Measurements from ENCODE around the gene ZFYVE21. TPM values are rescaled to one million over a fixed set of nuclear protein-coding genes. Genes with fewer than 3 reads are reported as not detected.

ZFYVE21 gene
- total and polyA plus RNA-seq, 2 donors (not counting 1 experiment from before 2014, with no cell fraction given), result 84.9 to 94.5 TPM

DNA sequence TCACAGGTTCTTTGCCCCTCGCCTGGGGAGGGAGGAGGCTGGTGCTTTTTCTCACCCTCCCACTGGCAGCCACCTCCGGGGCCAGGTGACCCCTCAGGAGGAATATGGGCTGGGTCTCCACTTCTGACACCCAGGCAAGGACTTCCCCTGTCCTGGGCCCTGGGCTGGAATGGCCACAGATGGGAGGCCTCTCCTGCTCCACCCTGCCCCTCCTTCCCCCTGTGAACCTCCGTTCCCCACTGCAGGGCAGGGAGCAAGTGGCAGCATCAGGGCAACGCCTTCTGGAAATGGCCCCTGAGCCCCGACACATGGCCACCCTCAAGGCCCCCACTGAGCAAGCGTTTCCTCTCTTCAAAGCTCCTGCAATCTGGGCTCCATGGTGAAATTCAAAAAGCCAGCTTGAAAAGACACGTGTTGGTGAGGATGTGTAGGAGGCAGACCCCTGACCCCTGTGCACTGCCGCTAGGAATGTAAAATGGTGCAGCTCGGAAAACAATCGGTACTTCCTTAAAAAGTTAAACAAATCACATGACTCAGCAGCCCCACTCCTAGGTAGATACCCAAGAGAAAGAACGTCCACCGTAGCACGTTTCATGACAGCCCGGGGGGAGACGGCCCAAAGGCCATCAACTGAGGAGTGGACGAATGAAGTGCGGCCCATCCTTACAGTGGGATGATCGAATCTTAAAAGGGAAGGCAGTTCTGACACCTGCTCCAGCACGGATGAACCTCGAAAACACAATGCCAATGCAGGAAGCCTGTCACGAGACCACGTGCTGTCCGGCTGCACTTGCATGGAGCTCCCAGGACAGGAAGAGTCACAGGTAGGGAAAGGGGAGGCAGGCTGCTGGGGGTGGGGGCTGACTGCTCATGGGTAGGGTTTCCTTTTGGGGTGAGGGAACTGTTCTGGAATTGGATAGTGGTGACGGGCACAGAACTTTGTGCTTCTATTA lies 11.9 kb upstream of the ZFYVE21 start:
- peaks cover 7% of the 10 kb centered on the region for H3K79me2 ChIP-seq (ENCODE audit: control insufficient read depth, insufficient read depth, low read length)
- H3K27me3 ChIP-seq (ENCODE audit: control insufficient read depth, insufficient read depth, low read length), result no peaks in the 10 kb centered on the region
- no peak overlapping the region for H3K4me2 ChIP-seq (ENCODE audit: extremely low read depth, insufficient read depth, low read length)
- H3K4me1 ChIP-seq (ENCODE audit: control insufficient read depth, extremely low read depth, insufficient read depth, low read length), result no peaks in the 10 kb centered on the region
- no peak overlapping the region for H3K4me3 ChIP-seq (replicated peaks in 1 of 4; ENCODE audit: control extremely low read depth in 1 of 4, insufficient read depth in 1 of 4, low read depth in 3 of 4, low read length in 4 of 4)
- H4K20me1 ChIP-seq (ENCODE audit: control insufficient read depth, extremely low read depth, insufficient read depth, low read length), result no peaks in the 10 kb centered on the region
- TF ChIP-seq EZH2 (IDR thresholded peaks at IDR 0.05; ENCODE audit: low read length, missing control alignments), result no peak
- TF ChIP-seq, protein P1, sequence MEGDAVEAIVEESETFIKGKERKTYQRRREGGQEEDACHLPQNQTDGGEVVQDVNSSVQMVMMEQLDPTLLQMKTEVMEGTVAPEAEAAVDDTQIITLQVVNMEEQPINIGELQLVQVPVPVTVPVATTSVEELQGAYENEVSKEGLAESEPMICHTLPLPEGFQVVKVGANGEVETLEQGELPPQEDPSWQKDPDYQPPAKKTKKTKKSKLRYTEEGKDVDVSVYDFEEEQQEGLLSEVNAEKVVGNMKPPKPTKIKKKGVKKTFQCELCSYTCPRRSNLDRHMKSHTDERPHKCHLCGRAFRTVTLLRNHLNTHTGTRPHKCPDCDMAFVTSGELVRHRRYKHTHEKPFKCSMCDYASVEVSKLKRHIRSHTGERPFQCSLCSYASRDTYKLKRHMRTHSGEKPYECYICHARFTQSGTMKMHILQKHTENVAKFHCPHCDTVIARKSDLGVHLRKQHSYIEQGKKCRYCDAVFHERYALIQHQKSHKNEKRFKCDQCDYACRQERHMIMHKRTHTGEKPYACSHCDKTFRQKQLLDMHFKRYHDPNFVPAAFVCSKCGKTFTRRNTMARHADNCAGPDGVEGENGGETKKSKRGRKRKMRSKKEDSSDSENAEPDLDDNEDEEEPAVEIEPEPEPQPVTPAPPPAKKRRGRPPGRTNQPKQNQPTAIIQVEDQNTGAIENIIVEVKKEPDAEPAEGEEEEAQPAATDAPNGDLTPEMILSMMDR (conservative IDR thresholded peaks at IDR 0.05 in 1 of 2, IDR thresholded peaks at IDR 0.05 in 1 of 2; ENCODE audit: low read depth in 1 of 2, low read length in 2 of 2), result no peak
- no peak overlapping the region for H2AFZ ChIP-seq (ENCODE audit: low read length)
- no peak overlapping the region for H3K27ac ChIP-seq (ENCODE audit: insufficient read depth, low read length)
- DNase-seq (ENCODE audit: low read depth in 2 of 2), result no peak
- peaks cover 60% of the 10 kb centered on the region for H3K36me3 ChIP-seq (ENCODE audit: control insufficient read depth, insufficient read depth, low read length)
- no peak overlapping the region for H3K9ac ChIP-seq (ENCODE audit: insufficient read depth, low read length)
- H3K9me3 ChIP-seq (ENCODE audit: control insufficient read depth, insufficient read depth, low read depth, low read length), result no peaks in the 10 kb centered on the region

DNA sequence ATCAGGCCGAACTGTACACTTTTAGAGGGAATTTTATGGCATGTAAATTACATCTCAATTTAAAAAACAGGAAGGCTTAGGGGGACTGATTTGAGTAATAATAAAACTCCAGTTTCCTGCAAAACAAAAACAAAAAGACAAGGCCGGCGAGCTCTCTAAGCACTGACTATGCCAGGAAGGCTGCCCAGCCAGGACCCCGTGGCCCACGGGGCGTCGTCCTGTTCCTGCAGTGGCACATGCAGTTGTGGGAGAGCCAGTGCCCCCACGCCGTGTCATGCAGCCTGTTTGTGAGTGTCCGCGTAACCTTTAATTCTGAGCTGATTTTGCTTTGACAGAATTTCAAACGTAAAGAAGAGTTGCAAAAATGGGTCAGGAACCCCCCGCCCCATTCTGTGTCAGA lies 10.9 kb upstream of the ZFYVE21 start:
- Histone ChIP-seq H3K4me3 (replicated peaks in 1 of 4; ENCODE audit: control extremely low read depth in 1 of 4, insufficient read depth in 1 of 4, low read depth in 3 of 4, low read length in 4 of 4) (no peak overlapping the region), H4K20me1 (ENCODE audit: control insufficient read depth, extremely low read depth, insufficient read depth, low read length) (no peaks in the 10 kb centered on the region), H3K27me3 (ENCODE audit: control insufficient read depth, insufficient read depth, low read length) (no peaks in the 10 kb centered on the region), H3K9ac (ENCODE audit: insufficient read depth, low read length) (no peak overlapping the region), H3K4me2 (ENCODE audit: extremely low read depth, insufficient read depth, low read length) (no peak overlapping the region), H2AFZ (ENCODE audit: low read length) (no peak overlapping the region), H3K79me2 (ENCODE audit: control insufficient read depth, insufficient read depth, low read length) (peaks cover 4% of the 10 kb centered on the region), H3K36me3 (ENCODE audit: control insufficient read depth, insufficient read depth, low read length) (peaks cover 54% of the 10 kb centered on the region), H3K9me3 (ENCODE audit: control insufficient read depth, insufficient read depth, low read depth, low read length) (no peaks in the 10 kb centered on the region), H3K27ac (ENCODE audit: insufficient read depth, low read length) (no peak overlapping the region), H3K4me1 (ENCODE audit: control insufficient read depth, extremely low read depth, insufficient read depth, low read length) (no peaks in the 10 kb centered on the region)
- TF ChIP-seq, protein P1 (conservative IDR thresholded peaks at IDR 0.05 in 1 of 2, IDR thresholded peaks at IDR 0.05 in 1 of 2; ENCODE audit: low read depth in 1 of 2, low read length in 2 of 2), result no peak
- TF ChIP-seq EZH2 (IDR thresholded peaks at IDR 0.05; ENCODE audit: low read length, missing control alignments), result no peak
- DNase-seq (ENCODE audit: low read depth in 2 of 2), result no peak

DNA sequence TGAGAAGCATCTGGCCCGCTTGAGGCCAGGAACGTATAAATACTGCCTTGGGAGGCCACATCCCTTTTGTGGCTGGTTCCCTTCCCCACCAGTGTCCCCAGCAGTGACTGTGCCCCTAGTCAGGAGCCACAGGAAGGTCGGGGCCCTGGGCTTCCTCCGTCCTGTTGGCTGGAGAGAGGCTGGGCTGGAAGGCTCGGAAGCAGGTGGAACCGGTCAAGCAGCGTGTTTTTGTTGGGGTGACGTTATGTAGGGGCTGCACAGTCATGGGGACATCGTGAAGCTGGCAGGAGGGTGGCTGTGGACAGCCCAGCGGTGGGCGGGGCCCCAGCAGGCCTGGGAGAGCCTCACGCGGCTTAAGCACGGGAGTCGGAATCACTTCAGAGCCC lies 10.5 kb upstream of the ZFYVE21 start:
- Histone ChIP-seq H3K9me3 (ENCODE audit: control insufficient read depth, insufficient read depth, low read depth, low read length) (no peaks in the 10 kb centered on the region), H3K79me2 (ENCODE audit: control insufficient read depth, insufficient read depth, low read length) (peaks cover under 1% of the 10 kb centered on the region), H2AFZ (ENCODE audit: low read length) (no peak overlapping the region), H3K4me3 (replicated peaks in 1 of 4; ENCODE audit: control extremely low read depth in 1 of 4, insufficient read depth in 1 of 4, low read depth in 3 of 4, low read length in 4 of 4) (no peak overlapping the region), H3K4me2 (ENCODE audit: extremely low read depth, insufficient read depth, low read length) (no peak overlapping the region), H3K4me1 (ENCODE audit: control insufficient read depth, extremely low read depth, insufficient read depth, low read length) (no peaks in the 10 kb centered on the region), H4K20me1 (ENCODE audit: control insufficient read depth, extremely low read depth, insufficient read depth, low read length) (no peaks in the 10 kb centered on the region), H3K9ac (ENCODE audit: insufficient read depth, low read length) (no peak overlapping the region), H3K27me3 (ENCODE audit: control insufficient read depth, insufficient read depth, low read length) (no peaks in the 10 kb centered on the region), H3K36me3 (ENCODE audit: control insufficient read depth, insufficient read depth, low read length) (peaks cover 50% of the 10 kb centered on the region), H3K27ac (ENCODE audit: insufficient read depth, low read length) (no peak overlapping the region)
- no peak for DNase-seq (ENCODE audit: low read depth in 2 of 2)
- no peak for TF ChIP-seq EZH2 (IDR thresholded peaks at IDR 0.05; ENCODE audit: low read length, missing control alignments)
- TF ChIP-seq, protein P1 (conservative IDR thresholded peaks at IDR 0.05 in 1 of 2, IDR thresholded peaks at IDR 0.05 in 1 of 2; ENCODE audit: low read depth in 1 of 2, low read length in 2 of 2), result no peak

All from fibroblast of lung (primary cell).